HG02973 (cell line): Measurements from ENCODE around the gene RC3H2.

Source experiments
- ATAC-seq: cut with Tn5 transposase; IDR thresholded peaks from one replicate; pipeline ENCODE4 v1.9.1; 2021; ENCODE audit warnings: moderate library complexity; ENCODE audit not compliant: unreplicated experiment

The RC3H2 gene

DNA sequence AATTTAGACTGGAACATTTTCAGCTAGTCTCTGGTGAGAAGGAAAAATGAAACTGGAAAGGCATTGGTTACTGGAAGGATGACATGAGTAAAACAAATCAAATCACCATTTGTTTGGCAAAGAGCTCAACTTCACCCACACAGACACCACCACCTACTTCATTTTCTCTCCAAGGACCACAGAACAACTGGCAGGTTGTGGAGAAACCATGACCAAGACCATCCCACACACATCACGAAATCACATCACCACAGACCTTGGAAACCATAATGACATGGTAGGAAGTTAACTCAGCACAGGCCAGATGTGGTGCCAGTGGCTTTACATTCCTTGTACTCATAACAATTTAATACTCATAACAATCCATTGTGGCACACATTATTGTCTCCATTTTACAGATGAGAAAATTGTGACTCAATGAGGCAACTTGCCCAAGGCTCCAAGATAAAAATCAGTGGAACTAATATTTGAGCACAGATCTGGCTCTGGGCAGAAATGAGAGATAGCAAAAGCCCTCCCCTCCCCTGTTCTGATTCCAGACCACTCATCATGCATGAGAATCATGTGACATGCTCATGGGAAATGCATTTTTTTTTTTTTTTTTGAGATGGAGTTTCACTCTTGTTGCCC lies 97.8 kb downstream of the RC3H2 start:
- no peak for ATAC-seq

DNA sequence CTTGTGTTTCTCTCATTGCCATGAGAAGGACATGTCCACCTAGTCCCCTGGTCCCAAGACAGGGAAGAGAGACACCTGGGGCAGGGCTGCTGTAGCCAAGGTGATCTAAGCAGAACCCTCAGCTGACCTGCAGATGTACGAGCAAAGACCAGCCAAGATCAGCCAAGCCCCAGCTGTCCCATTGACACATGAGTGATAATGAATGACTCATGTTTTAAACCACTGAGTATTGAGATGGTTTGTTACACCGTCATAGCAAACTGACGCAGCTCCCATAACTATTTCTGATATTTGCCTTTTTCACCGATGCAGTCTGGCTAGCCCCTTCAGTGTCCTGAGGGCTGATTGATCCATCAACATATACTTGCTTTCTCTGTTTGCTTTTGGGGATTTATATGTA lies 98.5 kb downstream of the RC3H2 start:
- ATAC-seq = no peak

DNA sequence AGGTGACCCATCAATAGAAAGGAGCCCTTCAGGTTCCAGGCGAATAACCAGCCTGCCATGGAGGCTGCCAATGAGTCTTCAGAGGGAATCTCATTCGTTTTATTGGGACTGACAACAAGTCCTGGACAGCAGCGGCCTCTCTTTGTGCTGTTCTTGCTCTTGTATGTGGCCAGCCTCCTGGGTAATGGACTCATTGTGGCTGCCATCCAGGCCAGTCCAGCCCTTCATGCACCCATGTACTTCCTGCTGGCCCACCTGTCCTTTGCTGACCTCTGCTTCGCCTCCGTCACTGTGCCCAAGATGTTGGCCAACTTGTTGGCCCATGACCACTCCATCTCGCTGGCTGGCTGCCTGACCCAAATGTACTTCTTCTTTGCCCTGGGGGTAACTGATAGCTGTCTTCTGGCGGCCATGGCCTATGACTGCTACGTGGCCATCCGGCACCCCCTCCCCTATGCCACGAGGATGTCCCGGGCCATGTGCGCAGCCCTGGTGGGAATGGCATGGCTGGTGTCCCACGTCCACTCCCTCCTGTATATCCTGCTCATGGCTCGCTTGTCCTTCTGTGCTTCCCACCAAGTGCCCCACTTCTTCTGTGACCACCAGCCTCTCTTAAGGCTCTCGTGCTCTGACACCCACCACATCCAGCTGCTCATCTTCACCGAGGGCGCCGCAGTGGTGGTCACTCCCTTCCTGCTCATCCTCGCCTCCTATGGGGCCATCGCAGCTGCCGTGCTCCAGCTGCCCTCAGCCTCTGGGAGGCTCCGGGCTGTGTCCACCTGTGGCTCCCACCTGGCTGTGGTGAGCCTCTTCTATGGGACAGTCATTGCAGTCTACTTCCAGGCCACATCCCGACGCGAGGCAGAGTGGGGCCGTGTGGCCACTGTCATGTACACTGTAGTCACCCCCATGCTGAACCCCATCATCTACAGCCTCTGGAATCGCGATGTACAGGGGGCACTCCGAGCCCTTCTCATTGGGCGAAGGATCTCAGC lies 104.8 kb downstream of the RC3H2 start, which contains the start of gene OR1K1:
OR1K1 (plus strand) TSS at position 58 of the 995 bp plus-strand sequence; CDS start at position 58, 0 bp downstream.
- ATAC-seq = no peak

DNA sequence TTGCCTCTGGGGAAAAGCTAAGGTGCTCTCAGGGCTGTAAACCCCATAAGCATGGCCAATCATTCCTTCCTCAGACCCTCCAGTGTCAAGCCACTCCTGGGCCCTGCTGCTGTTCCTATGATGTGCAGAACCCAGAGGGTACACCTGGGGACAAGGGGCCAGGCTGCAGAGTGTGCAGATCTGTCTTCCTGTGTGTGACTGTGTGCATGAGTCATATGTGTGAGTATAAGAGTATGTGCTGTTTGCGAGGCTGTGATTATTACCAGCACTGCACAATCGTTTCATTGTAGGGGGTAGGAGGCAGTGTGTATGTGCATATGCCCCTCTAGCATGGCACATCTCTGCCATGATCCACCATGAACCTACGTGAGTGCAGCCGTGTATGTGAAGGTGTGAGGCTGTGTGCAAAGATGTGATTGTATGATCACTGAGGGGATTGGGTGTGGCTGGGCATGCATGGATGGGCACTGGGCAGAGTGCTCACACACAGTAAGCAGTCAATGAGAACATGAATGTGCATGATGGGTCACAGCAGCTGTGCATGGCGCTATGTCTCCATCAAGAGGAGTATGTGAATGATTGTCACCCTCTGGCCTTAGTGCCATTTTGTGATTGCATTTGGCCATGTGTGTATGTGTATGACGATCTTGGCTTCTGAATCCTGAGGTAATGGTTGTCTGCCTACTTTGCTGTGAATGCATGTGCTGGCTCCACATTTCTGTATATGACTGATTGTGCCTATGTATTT lies 107.7 kb downstream of the RC3H2 start:
- ATAC-seq = no peak
